HepG2 (cell line): ENCODE data around the gene TUBG2. TPM values are rescaled to one million over a fixed set of nuclear protein-coding genes. Genes with fewer than 3 reads are reported as not detected.
A peak's percentile ranks its signal among the peaks of the same experiment; 100 is the strongest.

ENCODE experiments used
- ATAC-seq: fragments of 200-7000 bp; cut with Tn5 transposase; 3 replicates; pipeline ENCODE4 v1.9.1; 2020; ENCODE audit warnings: mild to moderate bottlenecking, moderate library complexity
- BruUV-seq: library from RNA; stranded (reverse); fragments of 400-500 nt; replicated peaks from 2 replicates; lab custom pipeline; 2021; lab: Mats Ljungman, UMichigan
- CTCF ChIA-PET: fragments of 300-600 bp; formaldehyde crosslinking; extraction: SDS; loops from one replicate; lab custom pipeline; 2021; ENCODE audit warnings: low total read pairs, inconsistent platforms, low intra/inter-chr PET ratio; lab: Yijun Ruan, JAX
- POLR2A ChIA-PET: fragments of 350-600 bp; sonication (Branson Sonifier 250); formaldehyde crosslinking; loops from one replicate; lab custom pipeline; 2020; ENCODE audit warnings: antibody characterized with exemption, inconsistent platforms; lab: Yijun Ruan, JAX
- DNase-seq: peaks from one replicate; pipeline ENCODE4 v3.0.0-alpha.2; 2015; ENCODE audit warnings: low spot score
- FAIRE-seq: peaks from 3 replicates; lab custom pipeline; 2011; peaks lifted over from hg19 to GRCh38; lab: Jason Lieb, UNC
- H2AFZ ChIP-seq: one replicate; pipeline ENCODE4 v1.6.1; 2011; ENCODE audit warnings: low read length, inconsistent platforms
- H3K27ac ChIP-seq: fragments of 300-600 bp; 3 replicates; pipeline ENCODE4 v1.8.0; 2011; ENCODE audit warnings: mixed run types, mild to moderate bottlenecking, mixed read lengths, low read length, inconsistent platforms; ENCODE audit not compliant: insufficient read depth; ENCODE audit errors: extremely low read length
- H3K27me3 ChIP-seq, 2 experiments: fragments of 200-600 bp in 1 of 2; 2 replicates in 1 of 2; 3 replicates in 1 of 2; pipeline versions ENCODE4 v1.6.0 to v1.8.0; 2011; ENCODE audit warnings: low read length in 2 of 2, mild to moderate bottlenecking in 2 of 2, moderate library complexity in 2 of 2, inconsistent platforms in 1 of 2; ENCODE audit not compliant: insufficient read depth in 2 of 2, control insufficient read depth in 1 of 2
- H3K36me3 ChIP-seq, 2 experiments: fragments of 200-600 bp in 1 of 2; replicated peaks in 1 of 2; 2 replicates in 1 of 2; 3 replicates in 1 of 2; pipeline versions ENCODE4 v1.5.1 to v1.8.0; 2011; ENCODE audit warnings: low read length in 2 of 2, inconsistent platforms in 1 of 2; ENCODE audit not compliant: insufficient read depth in 2 of 2, control insufficient read depth in 1 of 2
- H3K4me1 ChIP-seq: 2 replicates; pipeline ENCODE4 v1.5.1; 2012; ENCODE audit warnings: low read length, inconsistent platforms; ENCODE audit not compliant: insufficient read depth
- H3K4me2 ChIP-seq: 2 replicates; pipeline ENCODE4 v1.6.0; 2011; ENCODE audit warnings: low read depth, low read length, inconsistent platforms
- H3K4me3 ChIP-seq, 3 experiments: fragments of 200-600 bp in 1 of 3; sonication (generic), shearing (Covaris generic) in 1 of 3; replicated peaks in 1 of 3; 2 replicates each; pipeline ENCODE4 v1.5.1; 2011 to 2016; ENCODE audit warnings: low read length in 3 of 3, inconsistent platforms in 2 of 3, low read depth in 2 of 3, mild to moderate bottlenecking in 2 of 3, control low read depth in 1 of 3, mixed read lengths in 1 of 3; ENCODE audit not compliant: insufficient read depth in 1 of 3
- H3K79me2 ChIP-seq: one replicate; pipeline ENCODE4 v1.6.1; 2011; ENCODE audit warnings: low read length, inconsistent platforms; ENCODE audit not compliant: insufficient read depth
- H3K9ac ChIP-seq: 2 replicates; pipeline ENCODE4 v1.6.0; 2011; ENCODE audit warnings: mild to moderate bottlenecking, low read depth, low read length, inconsistent platforms; ENCODE audit not compliant: insufficient read depth
- H3K9me3 ChIP-seq: 2 replicates; pipeline ENCODE4 v1.5.1; 2012; ENCODE audit warnings: mild to moderate bottlenecking, low read length
- H4K20me1 ChIP-seq: 2 replicates; pipeline ENCODE4 v1.6.0; 2011; ENCODE audit warnings: inconsistent platforms, mild to moderate bottlenecking, low read length, moderate library complexity; ENCODE audit not compliant: insufficient read depth
- CHD2 ChIP-seq: IDR thresholded peaks from 2 replicates; pipeline ENCODE4 v1.6.1; 2011; ENCODE audit warnings: low read depth, low read length, improper control_type of control experiment
- ELF1 ChIP-seq: sonication (generic); formaldehyde crosslinking; IDR thresholded peaks from 2 replicates; pipeline ENCODE4 v1.4.0; 2020; ENCODE audit warnings: missing genetic modification reagents
- GMEB2 ChIP-seq: IDR thresholded peaks from 2 replicates; pipeline ENCODE4 v1.6.1; 2016; ENCODE audit warnings: missing biosample characterization, missing genetic modification reagents, low read depth
- GPN1 ChIP-seq: sonication (generic); formaldehyde crosslinking; IDR thresholded peaks from 2 replicates; pipeline ENCODE4 v1.5.1; 2020; ENCODE audit warnings: missing genetic modification reagents, borderline replicate concordance
- HIVEP1 ChIP-seq: sonication (generic); formaldehyde crosslinking; IDR thresholded peaks from 2 replicates; pipeline ENCODE4 v1.4.0; 2020; ENCODE audit warnings: mild to moderate bottlenecking, missing genetic modification reagents
- HNRNPH1 ChIP-seq: fragments of 200-400 bp; formaldehyde crosslinking; optimal IDR thresholded peaks from 2 replicates; pipeline ENCODE3; 2017; ENCODE audit warnings: mild to moderate bottlenecking, low read depth, low read length
- ISL2 ChIP-seq: sonication (generic); formaldehyde crosslinking; IDR thresholded peaks from 2 replicates; pipeline ENCODE4 v1.5.0; 2020; ENCODE audit warnings: missing genetic modification reagents
- KLF11 ChIP-seq: IDR thresholded peaks from 2 replicates; pipeline ENCODE4 v1.6.1; 2016; ENCODE audit warnings: missing compliant biosample characterization
- KLF6 ChIP-seq: IDR thresholded peaks from 2 replicates; pipeline ENCODE4 v1.8.0; 2016; ENCODE audit warnings: missing biosample characterization, missing genetic modification reagents
- NR1H2 ChIP-seq: sonication (generic); formaldehyde crosslinking; IDR thresholded peaks from 2 replicates; pipeline ENCODE4 v1.8.1; 2022; ENCODE audit warnings: low read depth, missing genetic modification reagents, borderline replicate concordance
- RELA ChIP-seq: sonication (generic); formaldehyde crosslinking; IDR thresholded peaks from 2 replicates; pipeline ENCODE4 v1.4.0; 2020; ENCODE audit warnings: missing genetic modification reagents
- RFX1 ChIP-seq: fragments of 450-650 bp; IDR thresholded peaks from 2 replicates; pipeline ENCODE4 v1.6.1; 2017
- RXRA ChIP-seq: sonication (generic); formaldehyde crosslinking; IDR thresholded peaks from 2 replicates; pipeline ENCODE4 v1.5.1; 2020; ENCODE audit warnings: missing genetic modification reagents
- SETDB1 ChIP-seq: sonication (generic); formaldehyde crosslinking; IDR thresholded peaks from 2 replicates; pipeline ENCODE4 v1.5.1; 2020; ENCODE audit warnings: missing genetic modification reagents, mild to moderate bottlenecking, borderline replicate concordance
- SRY ChIP-seq: sonication (generic); formaldehyde crosslinking; IDR thresholded peaks from 2 replicates; pipeline ENCODE4 v1.8.0; 2022; ENCODE audit warnings: mild to moderate bottlenecking, missing genetic modification reagents
- THAP11 ChIP-seq: IDR thresholded peaks from 2 replicates; pipeline ENCODE4 v1.6.1; 2016; ENCODE audit warnings: missing biosample characterization, missing genetic modification reagents
- ZNF296 ChIP-seq: sonication (generic); formaldehyde crosslinking; conservative IDR thresholded peaks from 2 replicates; pipeline ENCODE4 v1.5.0; 2020; ENCODE audit warnings: mild to moderate bottlenecking, missing genetic modification reagents
- ZNF468 ChIP-seq: sonication (generic); formaldehyde crosslinking; IDR thresholded peaks from 2 replicates; pipeline ENCODE4 v1.8.0; 2022; ENCODE audit warnings: mild to moderate bottlenecking, moderate library complexity, missing genetic modification reagents
- WGBS: methylation state at CpG from one replicate; pipeline ENCODE4 v1.1.6; 2017; ENCODE audit warnings: low lambda C conversion rate; 5-methylcytosine and 5-hydroxymethylcytosine counted together
- in situ Hi-C: cut with HindIII; loops from 2 replicates; pipeline ENCODE4 v1.10.0; 2017; ENCODE audit warnings: low pct_unique_long_range_greater_than_20kb; ENCODE audit not compliant: extremely low pct_ligation_motif_present
- intact Hi-C: fragments of 100-400 bp; cut with micrococcal nuclease; formaldehyde crosslinking; loops from one replicate; pipeline ENCODE4 v1.10.0; 2022; ENCODE audit not compliant: unreplicated experiment
- polyA plus RNA-seq, 8 experiments: library from polyadenylated mRNA; depleted of rRNA in 3 of 8; stranded (reverse) in 7 of 8; unstranded in 1 of 8; fragments of >200 nt; fragmentation: Illumina TruSeq in 4 of 8; extraction: Trizol in 4 of 8; gene quantifications; 2 replicates each; pipeline versions ENCODE4 v1.2.1 to v1.2.3, GENCODE V29; 2011 to 2016; ENCODE audit warnings: low read depth in 4 of 8, missing spikeins in 1 of 8, mixed read lengths in 1 of 8; ENCODE audit not compliant: insufficient read depth in 1 of 8
- total RNA-seq, 5 experiments: library from RNA; depleted of rRNA; stranded (reverse); fragments of >200 nt; fragmentation: Illumina TruSeq; extraction: Trizol; gene quantifications; 2 replicates each; pipeline ENCODE4 v1.2.3, GENCODE V29; 2016; ENCODE audit warnings: low read depth in 1 of 5
- TF ChIP-seq, protein P1 (sequence below): sonication (generic); formaldehyde crosslinking; IDR thresholded peaks from 2 replicates; pipeline ENCODE4 v1.4.0; 2020; ENCODE audit warnings: mild to moderate bottlenecking, missing genetic modification reagents

The TUBG2 gene
- total and polyA plus RNA-seq, 2 of the 13 experiments (the other 11 are each of a cell fraction or from before 2014, with no cell fraction given) = 16.0 to 42.3 TPM

DNA sequence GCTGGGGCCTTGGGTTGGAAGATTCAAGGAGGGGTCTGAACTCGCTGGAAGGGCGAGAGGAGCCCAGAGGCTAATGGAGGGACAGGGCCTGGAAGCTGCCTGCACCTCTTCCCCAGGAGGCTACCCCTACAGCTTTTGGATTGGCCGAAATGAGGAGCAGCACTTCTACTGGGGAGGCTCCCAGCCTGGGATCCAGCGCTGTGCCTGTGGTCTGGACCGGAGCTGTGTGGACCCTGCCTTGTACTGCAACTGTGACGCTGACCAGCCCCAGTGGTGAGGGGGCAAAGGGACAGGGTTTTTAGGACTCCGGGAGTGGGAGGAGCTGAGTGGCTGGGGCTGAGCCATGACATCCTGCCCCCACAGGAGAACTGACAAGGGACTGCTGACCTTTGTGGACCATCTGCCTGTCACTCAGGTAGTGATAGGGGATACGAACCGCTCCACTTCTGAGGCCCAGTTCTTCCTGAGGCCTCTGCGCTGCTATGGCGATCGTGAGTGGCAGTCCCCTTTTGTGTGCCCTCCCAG lies 32.0 kb downstream of the TUBG2 start:
- H2AFZ ChIP-seq = no peak overlapping the region
- H3K79me2 ChIP-seq = no peaks in the 10 kb centered on the region
- POLR2A ChIA-PET = interaction anchor here (1.1 kb wide), 1 partner anchor 143 kb away, joined by 3 read pairs; no protein-coding TSS in a partner anchor
- intact Hi-C loops = no loop called here
- H3K9ac ChIP-seq = no peak overlapping the region
- no TSS peak for BruUV-seq
- no peak for DNase-seq
- H3K27me3 ChIP-seq = no peaks in the 10 kb centered on the region
- TF ChIP-seq THAP11 (CRISPR knock-in tag) = no peak
- no peak for TF ChIP-seq GPN1 (CRISPR knock-in tag)
- no peak for TF ChIP-seq ISL2 (CRISPR knock-in tag)
- no peak for TF ChIP-seq RELA (CRISPR knock-in tag)
- no peak for TF ChIP-seq SRY (CRISPR knock-in tag)
- no peak for TF ChIP-seq SETDB1 (CRISPR knock-in tag)
- no peak for TF ChIP-seq RXRA (CRISPR knock-in tag)
- no peak for TF ChIP-seq ELF1 (CRISPR knock-in tag)
- no peak for TF ChIP-seq HNRNPH1
- no peak for TF ChIP-seq ZNF296 (CRISPR knock-in tag)
- no peak for TF ChIP-seq ZNF468 (CRISPR knock-in tag)
- TF ChIP-seq, protein P1, sequence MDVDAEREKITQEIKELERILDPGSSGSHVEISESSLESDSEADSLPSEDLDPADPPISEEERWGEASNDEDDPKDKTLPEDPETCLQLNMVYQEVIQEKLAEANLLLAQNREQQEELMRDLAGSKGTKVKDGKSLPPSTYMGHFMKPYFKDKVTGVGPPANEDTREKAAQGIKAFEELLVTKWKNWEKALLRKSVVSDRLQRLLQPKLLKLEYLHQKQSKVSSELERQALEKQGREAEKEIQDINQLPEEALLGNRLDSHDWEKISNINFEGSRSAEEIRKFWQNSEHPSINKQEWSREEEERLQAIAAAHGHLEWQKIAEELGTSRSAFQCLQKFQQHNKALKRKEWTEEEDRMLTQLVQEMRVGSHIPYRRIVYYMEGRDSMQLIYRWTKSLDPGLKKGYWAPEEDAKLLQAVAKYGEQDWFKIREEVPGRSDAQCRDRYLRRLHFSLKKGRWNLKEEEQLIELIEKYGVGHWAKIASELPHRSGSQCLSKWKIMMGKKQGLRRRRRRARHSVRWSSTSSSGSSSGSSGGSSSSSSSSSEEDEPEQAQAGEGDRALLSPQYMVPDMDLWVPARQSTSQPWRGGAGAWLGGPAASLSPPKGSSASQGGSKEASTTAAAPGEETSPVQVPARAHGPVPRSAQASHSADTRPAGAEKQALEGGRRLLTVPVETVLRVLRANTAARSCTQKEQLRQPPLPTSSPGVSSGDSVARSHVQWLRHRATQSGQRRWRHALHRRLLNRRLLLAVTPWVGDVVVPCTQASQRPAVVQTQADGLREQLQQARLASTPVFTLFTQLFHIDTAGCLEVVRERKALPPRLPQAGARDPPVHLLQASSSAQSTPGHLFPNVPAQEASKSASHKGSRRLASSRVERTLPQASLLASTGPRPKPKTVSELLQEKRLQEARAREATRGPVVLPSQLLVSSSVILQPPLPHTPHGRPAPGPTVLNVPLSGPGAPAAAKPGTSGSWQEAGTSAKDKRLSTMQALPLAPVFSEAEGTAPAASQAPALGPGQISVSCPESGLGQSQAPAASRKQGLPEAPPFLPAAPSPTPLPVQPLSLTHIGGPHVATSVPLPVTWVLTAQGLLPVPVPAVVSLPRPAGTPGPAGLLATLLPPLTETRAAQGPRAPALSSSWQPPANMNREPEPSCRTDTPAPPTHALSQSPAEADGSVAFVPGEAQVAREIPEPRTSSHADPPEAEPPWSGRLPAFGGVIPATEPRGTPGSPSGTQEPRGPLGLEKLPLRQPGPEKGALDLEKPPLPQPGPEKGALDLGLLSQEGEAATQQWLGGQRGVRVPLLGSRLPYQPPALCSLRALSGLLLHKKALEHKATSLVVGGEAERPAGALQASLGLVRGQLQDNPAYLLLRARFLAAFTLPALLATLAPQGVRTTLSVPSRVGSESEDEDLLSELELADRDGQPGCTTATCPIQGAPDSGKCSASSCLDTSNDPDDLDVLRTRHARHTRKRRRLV (CRISPR knock-in tag) = no peak
- TF ChIP-seq NR1H2 (CRISPR knock-in tag) = no peak
- TF ChIP-seq KLF11 (CRISPR knock-in tag) = no peak
- TF ChIP-seq KLF6 (CRISPR knock-in tag) = no peak
- TF ChIP-seq GMEB2 (CRISPR knock-in tag) = no peak
- TF ChIP-seq CHD2 = no peak
- TF ChIP-seq RFX1 = no peak
- TF ChIP-seq HIVEP1 = no peak
- TF ChIP-seq, all 625 proteins: peak for 0
- H3K4me1 ChIP-seq = no peaks in the 10 kb centered on the region
- H3K9me3 ChIP-seq = no peaks in the 10 kb centered on the region
- no peaks in the 10 kb centered on the region for H4K20me1 ChIP-seq
- no peak overlapping the region for H3K4me3 ChIP-seq
- ATAC-seq (peak; percentile 13; the same call in 1 of the 3 replicates), FAIRE-seq (no peak)
- in situ Hi-C loops = no loop called here
- no peak overlapping the region for H3K27ac ChIP-seq
- CTCF ChIA-PET = no interaction called here
- H3K4me2 ChIP-seq = no peak overlapping the region
- WGBS = 96% methylated on average over 10 of the region's 12 CpGs
- H3K36me3 ChIP-seq = peaks cover 3 to 5% of the 10 kb centered on the region in 2 experiments; a peak in 4 of 5 replicates
